Prostate gland (tissue), 2 donors: ENCODE results near the gene HRC. TPM values are rescaled to one million over a fixed set of nuclear protein-coding genes. Genes with fewer than 3 reads are reported as not detected.
A peak's percentile ranks its signal among the peaks of the same experiment; 100 is the strongest.

Experiments
- DNase-seq: peaks from one replicate; pipeline ENCODE4 v3.0.0-alpha.2; 2019; ENCODE audit warnings: low spot score
- H3K27ac ChIP-seq, 2 donors: fragments of 200-600 bp; sonication (generic); 2 replicates each; pipeline ENCODE4 v1.5.1; 2017 to 2019
- H3K27me3 ChIP-seq: fragments of 200-600 bp; sonication (generic); replicated peaks from 2 replicates; pipeline ENCODE4 v1.5.1; 2019; ENCODE audit not compliant: insufficient read depth
- H3K36me3 ChIP-seq, 2 donors: fragments of 200-600 bp; sonication (generic); 1 replicate in 1 of 2; 2 replicates in 1 of 2; pipeline versions ENCODE4 v1.5.1 to v1.8.1; 2017 to 2019
- H3K4me1 ChIP-seq: fragments of 200-600 bp; sonication (generic); replicated peaks from 2 replicates; pipeline ENCODE4 v1.5.1; 2019
- H3K4me3 ChIP-seq, 2 donors: fragments of 200-600 bp; sonication (generic); 2 replicates each; pipeline ENCODE4 v1.5.1; 2017 to 2019
- H3K9me3 ChIP-seq: fragments of 200-600 bp; sonication (generic); 2 replicates; pipeline ENCODE4 v1.5.1; 2017
- CTCF ChIP-seq, 4 experiments: fragments of 200-600 bp in 2 of 4; fragments of 450-650 bp in 2 of 4; sonication (generic) in 2 of 4; IDR thresholded peaks; 1 replicate in 3 of 4; 2 replicates in 1 of 4; pipeline ENCODE4 v1.5.1; 2016 to 2019; ENCODE audit warnings: antibody characterized with exemption in 4 of 4, mild to moderate bottlenecking in 2 of 4, moderate library complexity in 2 of 4
- POLR2A ChIP-seq: fragments of 450-650 bp; IDR thresholded peaks from one replicate; pipeline ENCODE4 v1.6.1; 2016; ENCODE audit warnings: antibody characterized with exemption, mild to moderate bottlenecking
- POLR2AphosphoS5 ChIP-seq: sonication (generic); formaldehyde crosslinking; IDR thresholded peaks from one replicate; pipeline ENCODE4 v1.6.1; 2017; ENCODE audit warnings: antibody characterized with exemption
- WGBS: methylation state at CpG from one replicate; pipeline ENCODE4 v1.1.5; 2018; 5-methylcytosine and 5-hydroxymethylcytosine counted together
- intact Hi-C: fragments of 100-400 bp; cut with DNase I; formaldehyde crosslinking; loops from one replicate; pipeline ENCODE4 v1.14.2; 2022
- total RNA-seq, 2 donors: library from RNA; depleted of rRNA; stranded (reverse); fragments of >200 nt; gene quantifications; one replicate each; pipeline ENCODE4 v1.1.0, GENCODE V29; 2016

Gene HRC
- total RNA-seq, 2 donors from 2014 or later: 3.8 to 6.7 TPM

- Histone ChIP-seq H3K27me3 (no peaks in the 10 kb centered on the region), H3K4me1 (peaks cover 13% of the 10 kb centered on the region), H3K27ac (peak overlapping the region in 1 of 2 donors; percentile 33), H3K36me3 (no peaks in the 10 kb centered on the region), H3K4me3 (no peak overlapping the region), H3K9me3 (no peaks in the 10 kb centered on the region)
- TF ChIP-seq POLR2A (no peak), CTCF (IDR thresholded peaks at IDR 0.05) (peak; percentile 75 to 92 (median 79)), POLR2AphosphoS5 (peak; percentile 43)
- 8% methylated on average over 30 of the region's 30 CpGs for WGBS
- intact Hi-C loops: loop anchor here (5.0 kb wide), 2 partner anchors 48 to 52 kb away; no protein-coding TSS in a partner anchor
- peak; percentile 67 for DNase-seq
Observed at GRCh38 chr19:49145573-49146407, 9.4 kb downstream of the HRC start.

- H3K27me3 ChIP-seq: no peaks in the 10 kb centered on the region
- H3K4me3 ChIP-seq: peak overlapping the region; percentile 32 to 43
- TF ChIP-seq POLR2AphosphoS5 (peak; percentile 91), POLR2A (peak; percentile 71), CTCF (IDR thresholded peaks at IDR 0.05) (no peak)
- H3K9me3 ChIP-seq: no peaks in the 10 kb centered on the region
- WGBS: 3% methylated on average over 21 of the region's 21 CpGs
- H3K36me3 ChIP-seq: no peaks in the 10 kb centered on the region
- intact Hi-C loops: no loop called here
- peaks cover 11% of the 10 kb centered on the region for H3K4me1 ChIP-seq
- no peak overlapping the region for H3K27ac ChIP-seq
- peak; percentile 93 for DNase-seq
Observed at GRCh38 chr19:49142866-49143335, 12.3 kb downstream of the HRC start.

GRCh38 chr19:49141352-49141751, 13.8 kb downstream of the HRC start:
- Histone ChIP-seq H3K27ac (no peak overlapping the region), H3K4me3 (no peak overlapping the region), H3K36me3 (no peaks in the 10 kb centered on the region), H3K27me3 (no peaks in the 10 kb centered on the region), H3K9me3 (no peaks in the 10 kb centered on the region), H3K4me1 (peaks cover 4% of the 10 kb centered on the region)
- TF ChIP-seq POLR2A: no peak
- no peak for TF ChIP-seq POLR2AphosphoS5
- no peak for TF ChIP-seq CTCF (IDR thresholded peaks at IDR 0.05)
- DNase-seq: no peak
- WGBS: 80% methylated on average over 6 of the region's 6 CpGs
- intact Hi-C loops: no loop called here

GRCh38 chr19:49140951-49141350, 14.2 kb downstream of the HRC start:
- no peak overlapping the region for H3K27ac ChIP-seq
- TF ChIP-seq CTCF (IDR thresholded peaks at IDR 0.05) (no peak), POLR2A (no peak), POLR2AphosphoS5 (no peak)
- no peak overlapping the region for H3K4me3 ChIP-seq
- no peak for DNase-seq
- WGBS: 84% methylated on average over 7 of the region's 7 CpGs
- intact Hi-C loops: no loop called here
- H3K4me1 ChIP-seq: peaks cover under 1% of the 10 kb centered on the region
- no peaks in the 10 kb centered on the region for H3K9me3 ChIP-seq
- H3K27me3 ChIP-seq: no peaks in the 10 kb centered on the region
- H3K36me3 ChIP-seq: no peaks in the 10 kb centered on the region

- intact Hi-C loops: no loop called here
- TF ChIP-seq CTCF (IDR thresholded peaks at IDR 0.05) (no peak), POLR2A (no peak), POLR2AphosphoS5 (no peak)
- H3K4me3 ChIP-seq: no peak overlapping the region
- no peaks in the 10 kb centered on the region for H3K9me3 ChIP-seq
- H3K36me3 ChIP-seq: no peaks in the 10 kb centered on the region
- 84% methylated on average over 10 of the region's 10 CpGs for WGBS
- H3K27ac ChIP-seq: no peak overlapping the region
- H3K27me3 ChIP-seq: no peaks in the 10 kb centered on the region
- no peaks in the 10 kb centered on the region for H3K4me1 ChIP-seq
- DNase-seq: no peak
Observed at GRCh38 chr19:49136771-49137171, 18.4 kb downstream of the HRC start.
